GM23248 (cell line): Measurements from ENCODE around the gene CTXN1. TPM values are rescaled to one million over a fixed set of nuclear protein-coding genes. Genes with fewer than 3 reads are reported as not detected.

Experiments used
- DNase-seq: peaks from one replicate; pipeline ENCODE4 v3.0.0-alpha.2; 2015
- H2AFZ ChIP-seq: fragments of 200-600 bp; sonication (generic); 2 replicates; pipeline ENCODE4 v1.6.1; 2016; ENCODE audit warnings: antibody characterized with exemption
- H3F3A ChIP-seq: fragments of 200-600 bp; sonication (generic); 2 replicates; pipeline ENCODE4 v1.6.1; 2016; ENCODE audit warnings: mild to moderate bottlenecking, antibody characterized with exemption, mixed run types; ENCODE audit not compliant: insufficient read depth
- H3K27ac ChIP-seq: fragments of 200-600 bp; sonication (generic); 2 replicates; pipeline ENCODE4 v1.5.1; 2016; ENCODE audit warnings: mild to moderate bottlenecking
- H3K27me3 ChIP-seq: fragments of 200-600 bp; sonication (generic); replicated peaks from 2 replicates; pipeline ENCODE4 v1.6.1; 2016; ENCODE audit warnings: mild to moderate bottlenecking; ENCODE audit not compliant: insufficient read depth
- H3K36me3 ChIP-seq: fragments of 200-600 bp; sonication (generic); 2 replicates; pipeline ENCODE4 v1.6.1; 2016; ENCODE audit warnings: low read depth, mild to moderate bottlenecking
- H3K4me1 ChIP-seq: fragments of 200-600 bp; sonication (generic); 2 replicates; pipeline ENCODE4 v1.6.1; 2016; ENCODE audit warnings: mild to moderate bottlenecking; ENCODE audit not compliant: insufficient read depth
- H3K4me2 ChIP-seq: fragments of 200-600 bp; sonication (generic); one replicate; pipeline ENCODE4 v1.6.1; 2016; ENCODE audit warnings: mild to moderate bottlenecking; ENCODE audit not compliant: unreplicated experiment
- H3K4me3 ChIP-seq: fragments of 200-600 bp; sonication (generic); 2 replicates; pipeline ENCODE4 v1.5.1; 2016; ENCODE audit warnings: mild to moderate bottlenecking
- H3K79me2 ChIP-seq: fragments of 200-600 bp; sonication (generic); 2 replicates; pipeline ENCODE4 v1.6.1; 2016; ENCODE audit warnings: mild to moderate bottlenecking; ENCODE audit not compliant: insufficient read depth
- H3K9ac ChIP-seq: fragments of 200-600 bp; sonication (generic); 2 replicates; pipeline ENCODE4 v1.6.1; 2016; ENCODE audit warnings: mild to moderate bottlenecking
- H3K9me2 ChIP-seq: fragments of 200-600 bp; sonication (generic); 2 replicates; pipeline ENCODE4 v1.6.1; 2016; ENCODE audit warnings: mixed run types, mild to moderate bottlenecking, moderate library complexity; ENCODE audit not compliant: insufficient read depth
- H3K9me3 ChIP-seq: fragments of 200-600 bp; sonication (generic); one replicate; pipeline ENCODE4 v1.6.1; 2017; ENCODE audit warnings: low read depth
- H4K20me1 ChIP-seq: fragments of 200-600 bp; sonication (generic); 2 replicates; pipeline ENCODE4 v1.6.0; 2016; ENCODE audit not compliant: insufficient read depth
- EZH2 ChIP-seq: fragments of 200-600 bp; sonication (generic); IDR thresholded peaks from 2 replicates; pipeline ENCODE4 v1.6.1; 2018; ENCODE audit warnings: antibody characterized with exemption, mild to moderate bottlenecking; ENCODE audit not compliant: insufficient read depth, poor library complexity, severe bottlenecking
- EZH2phosphoT487 ChIP-seq: fragments of 200-600 bp; sonication (generic); IDR thresholded peaks from 2 replicates; pipeline ENCODE4 v1.6.1; 2018; ENCODE audit warnings: antibody characterized with exemption, moderate library complexity, mild to moderate bottlenecking, low read depth; ENCODE audit not compliant: insufficient read depth
- WGBS, 2 experiments: methylation state at CpG; one replicate each; pipeline ENCODE4 v1.1.6; 2015 to 2017; ENCODE audit warnings: low lambda C conversion rate in 2 of 2, low coverage in 1 of 2; ENCODE audit errors: missing lambda C conversion rate in 2 of 2; 5-methylcytosine and 5-hydroxymethylcytosine counted together
- in situ Hi-C: fragments of 300-500 bp; cut with MboI; formaldehyde crosslinking; loops from 2 replicates; pipeline ENCODE4 v1.15.0; 2020
- polyA plus RNA-seq: library from polyadenylated mRNA; unstranded; fragments of >200 nt; fragmentation: Nextera tagmentation; extraction: Ambion mirVana; gene quantifications from 2 replicates; pipeline ENCODE4 v1.2.1, GENCODE V29; 2016
- total RNA-seq: library from RNA; depleted of rRNA; stranded (reverse); fragments of >200 nt; shearing (Covaris generic); gene quantifications from 2 replicates; pipeline ENCODE4 v1.2.3, GENCODE V29; 2014

The CTXN1 gene
- total and polyA plus RNA-seq, 2 experiments from 2014 or later = 3.4 to 3.5 TPM

- Histone ChIP-seq H3K27ac (no peak overlapping the region), H3K4me2 (peak overlapping the region; percentile 93)
These were observed 37.1 kb downstream of the CTXN1 start for GRCh38 chr19:7888826-7889217.

GRCh38 chr19:7888145-7888825 is 37.6 kb downstream of the CTXN1 start, which contains the start of gene LRRC8E:
Gene LRRC8E, plus strand, starts transcription at chr19:7888510. Its CDS starts 7,094 bp downstream, at chr19:7895604.
- Histone ChIP-seq H3K79me2 (no peaks in the 10 kb centered on the region), H3K4me2 (peak within 1 kb of the TSS; percentile 93), H3K4me1 (no peaks in the 10 kb centered on the region), H3K4me3 (peak within 1 kb of the TSS; percentile 88), H2AFZ (peak within 1 kb of the TSS; percentile 88), H3K36me3 (no peaks in the 10 kb centered on the region), H4K20me1 (no peaks in the 10 kb centered on the region), H3K9me3 (no peaks in the 10 kb centered on the region), H3K27me3 (no peaks in the 10 kb centered on the region), H3K9me2 (no peaks in the 10 kb centered on the region), H3K27ac (no peak within 1 kb of the TSS), H3K9ac (peak within 1 kb of the TSS; percentile 93), H3F3A (no peaks in the 10 kb centered on the region)
- 4% methylated on average over 36 to 53 of the region's 53 CpGs for WGBS, 2 experiments
- in situ Hi-C loops = no loop called here
- TF ChIP-seq EZH2phosphoT487 (no peak), EZH2 (no peak)
- peak; percentile 88 for DNase-seq

More at GRCh38 chr19:7888826-7889217, 37.1 kb downstream of the CTXN1 start:
- peak overlapping the region; percentile 88 for H2AFZ ChIP-seq
- no peak for TF ChIP-seq EZH2
- TF ChIP-seq EZH2phosphoT487 = no peak
- H3K4me3 ChIP-seq = peak overlapping the region; percentile 88
- 64 to 65% methylated on average over 8 of the region's 8 CpGs for WGBS, 2 experiments
- H3K79me2 ChIP-seq = no peaks in the 10 kb centered on the region
- no peak for DNase-seq
- peak overlapping the region; percentile 93 for H3K9ac ChIP-seq
- H3K9me2 ChIP-seq = no peaks in the 10 kb centered on the region
- in situ Hi-C loops = no loop called here
- no peaks in the 10 kb centered on the region for H3K27me3 ChIP-seq
- H3K9me3 ChIP-seq = no peaks in the 10 kb centered on the region
- no peaks in the 10 kb centered on the region for H3K4me1 ChIP-seq
- H4K20me1 ChIP-seq = no peaks in the 10 kb centered on the region
- H3K36me3 ChIP-seq = no peaks in the 10 kb centered on the region
- no peaks in the 10 kb centered on the region for H3F3A ChIP-seq

- peak overlapping the region; percentile 93 for H3K9ac ChIP-seq
- no peaks in the 10 kb centered on the region for H3K36me3 ChIP-seq
- H2AFZ ChIP-seq = peak overlapping the region; percentile 88; the same call in 1 of the 2 replicates
- TF ChIP-seq EZH2phosphoT487 (no peak), EZH2 (no peak)
- no peaks in the 10 kb centered on the region for H3K27me3 ChIP-seq
- H3K4me3 ChIP-seq = peak overlapping the region; percentile 88; the same call in 1 of the 2 replicates
- WGBS, 2 experiments = 85 to 87% methylated on average over 14 to 16 of the region's 16 CpGs
- H3K27ac ChIP-seq = no peak overlapping the region
- H3K4me2 ChIP-seq = peak overlapping the region; percentile 93
- H3K9me3 ChIP-seq = no peaks in the 10 kb centered on the region
- in situ Hi-C loops = no loop called here
- H4K20me1 ChIP-seq = no peaks in the 10 kb centered on the region
- DNase-seq = no peak
- H3K4me1 ChIP-seq = no peaks in the 10 kb centered on the region
- no peaks in the 10 kb centered on the region for H3K9me2 ChIP-seq
- no peaks in the 10 kb centered on the region for H3F3A ChIP-seq
- no peaks in the 10 kb centered on the region for H3K79me2 ChIP-seq
These were observed 38.4 kb downstream of the CTXN1 start for GRCh38 chr19:7887408-7888144.

- WGBS, 2 experiments = 88 to 92% methylated on average over 8 of the region's 8 CpGs
These were observed 40.1 kb downstream of the CTXN1 start for GRCh38 chr19:7885818-7886217.

More at GRCh38 chr19:7885818-7886217, 40.1 kb downstream of the CTXN1 start:
- Histone ChIP-seq H3K4me3 (no peak overlapping the region), H3K4me2 (no peak overlapping the region), H3K79me2 (no peaks in the 10 kb centered on the region), H3K27ac (no peak overlapping the region), H3K36me3 (no peaks in the 10 kb centered on the region), H3K4me1 (no peaks in the 10 kb centered on the region), H3K9me2 (no peaks in the 10 kb centered on the region), H3K9me3 (no peaks in the 10 kb centered on the region), H2AFZ (no peak overlapping the region), H3K9ac (no peak overlapping the region), H3K27me3 (no peaks in the 10 kb centered on the region), H3F3A (no peaks in the 10 kb centered on the region), H4K20me1 (no peaks in the 10 kb centered on the region)
- TF ChIP-seq EZH2phosphoT487 = no peak
- no peak for TF ChIP-seq EZH2
- in situ Hi-C loops = no loop called here
- DNase-seq = no peak
